ENCODE results near the gene GJA3. TPM values are rescaled to one million over a fixed set of nuclear protein-coding genes. Genes with fewer than 3 reads are reported as not detected.

The GJA3 gene
- total RNA-seq, 1 experiment from 2014 or later, result not detected

DNA sequence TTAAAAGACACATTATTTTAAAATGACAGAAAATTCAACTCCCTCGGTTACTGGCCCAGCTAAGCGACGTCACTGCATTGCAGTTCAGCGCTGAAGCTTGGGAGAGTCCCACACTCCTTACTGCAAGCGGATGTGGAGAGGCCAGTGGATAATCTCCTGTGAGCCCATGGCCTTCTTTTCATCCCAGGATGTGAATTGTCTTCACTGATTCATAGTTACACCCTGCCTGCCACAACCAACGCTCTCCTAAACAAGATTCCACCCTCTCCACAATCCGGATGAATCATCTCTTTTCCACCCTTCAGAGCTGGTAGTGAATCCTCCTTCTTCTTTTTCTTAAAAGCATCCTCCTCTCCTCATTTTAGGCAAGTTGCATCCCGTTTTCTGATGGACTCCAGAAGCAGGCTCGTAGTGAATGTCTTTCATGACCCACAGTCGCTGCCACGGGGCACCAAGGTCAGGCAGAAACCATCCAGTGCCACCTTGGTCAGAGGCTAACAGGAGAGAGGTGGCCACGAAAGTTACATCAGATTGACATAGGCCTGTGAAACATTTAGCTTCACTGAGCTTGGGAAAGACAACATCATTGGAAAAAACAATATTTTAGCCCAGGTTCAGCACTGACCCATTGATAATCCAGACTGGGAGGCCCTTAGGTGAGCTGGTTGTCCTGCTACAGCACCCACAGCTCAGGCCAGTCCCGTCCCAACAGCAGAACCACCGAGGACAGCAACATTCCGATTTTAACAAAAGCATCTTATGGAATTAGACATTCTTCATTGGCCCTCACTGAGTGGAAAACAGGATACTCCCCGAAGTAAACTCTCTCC lies 29.8 kb upstream of the GJA3 start:
- no peaks in the 10 kb centered on the region for H3K9me3 ChIP-seq (replicated peaks)
- no peaks in the 10 kb centered on the region for H3K4me1 ChIP-seq
- H3K27me3 ChIP-seq, result peaks cover 31% of the 10 kb centered on the region
- no peaks in the 10 kb centered on the region for H3K36me3 ChIP-seq
- H3K4me3 ChIP-seq, result no peak overlapping the region
- peak in 1 of 2 experiments; percentile 17 for DNase-seq
- no peak overlapping the region for H3K27ac ChIP-seq

DNA sequence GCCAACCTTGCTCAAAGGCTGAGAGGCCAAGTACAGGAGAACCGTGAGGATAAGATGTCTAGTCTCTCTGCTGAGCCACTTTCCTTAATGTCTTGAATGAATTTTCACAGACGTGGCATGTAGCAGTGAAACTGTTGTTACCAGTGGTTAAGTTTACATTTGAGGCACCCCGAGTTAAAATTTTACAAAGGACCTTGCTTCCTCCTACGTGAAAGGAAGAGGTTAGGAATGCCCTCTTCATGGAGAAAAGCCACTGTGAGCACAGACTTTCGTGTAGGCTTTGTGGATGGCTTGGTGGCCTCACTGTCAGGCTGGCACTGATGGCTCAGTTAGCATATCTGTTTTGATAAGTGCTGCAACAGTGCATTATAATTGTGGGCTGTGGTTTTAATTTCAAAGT lies 29.2 kb upstream of the GJA3 start:
- DNase-seq, result no peak
- no peaks in the 10 kb centered on the region for H3K36me3 ChIP-seq
- H3K4me3 ChIP-seq, result no peak overlapping the region
- no peak overlapping the region for H3K27ac ChIP-seq
- no peaks in the 10 kb centered on the region for H3K9me3 ChIP-seq (replicated peaks)
- no peaks in the 10 kb centered on the region for H3K4me1 ChIP-seq
- peaks cover 30% of the 10 kb centered on the region for H3K27me3 ChIP-seq

DNA sequence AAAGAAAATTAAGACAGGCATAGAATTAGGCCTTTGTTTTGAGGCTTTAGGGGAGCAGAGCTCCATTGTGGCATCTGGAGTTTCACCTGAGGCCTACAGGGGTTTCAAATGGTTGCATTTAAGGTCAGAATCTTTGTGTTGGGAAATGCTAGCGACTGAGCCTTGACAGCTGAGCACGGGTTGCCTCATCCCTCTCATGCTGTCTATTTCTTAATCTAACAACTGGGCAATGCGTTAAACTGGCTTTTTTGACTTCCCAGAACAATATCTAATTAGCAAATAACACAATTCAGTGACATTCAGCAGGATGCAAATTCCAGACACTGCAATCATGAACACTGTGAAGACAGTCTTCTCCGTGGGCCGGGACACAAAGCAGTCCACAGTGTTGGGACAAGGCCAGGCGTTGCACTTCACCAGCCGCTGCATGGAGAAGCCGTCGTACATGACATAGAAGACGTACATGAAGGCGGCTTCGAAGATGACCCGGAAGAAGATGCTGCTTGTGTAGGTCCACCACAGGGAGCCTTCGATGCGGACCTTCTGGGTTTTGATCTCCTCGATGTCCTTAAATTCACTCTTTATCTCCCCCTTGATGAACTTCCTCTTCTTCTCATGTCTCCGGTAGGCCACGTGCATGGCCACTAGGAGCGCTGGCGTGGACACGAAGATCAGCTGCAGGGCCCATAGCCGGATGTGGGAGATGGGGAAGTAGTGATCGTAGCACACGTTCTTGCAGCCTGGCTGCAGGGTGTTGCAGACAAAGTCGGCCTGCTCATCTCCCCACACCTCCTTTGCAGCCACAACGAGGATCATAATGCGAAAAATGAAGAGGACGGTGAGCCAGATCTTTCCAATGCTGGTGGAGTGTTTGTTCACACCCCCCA lies 28.1 kb upstream of the GJA3 start:
- no peaks in the 10 kb centered on the region for H3K36me3 ChIP-seq
- no peaks in the 10 kb centered on the region for H3K9me3 ChIP-seq (replicated peaks)
- H3K27me3 ChIP-seq, result peaks cover 30% of the 10 kb centered on the region
- no peak overlapping the region for H3K4me3 ChIP-seq
- DNase-seq, result no peak
- no peak overlapping the region for H3K27ac ChIP-seq
- H3K4me1 ChIP-seq, result no peaks in the 10 kb centered on the region

DNA sequence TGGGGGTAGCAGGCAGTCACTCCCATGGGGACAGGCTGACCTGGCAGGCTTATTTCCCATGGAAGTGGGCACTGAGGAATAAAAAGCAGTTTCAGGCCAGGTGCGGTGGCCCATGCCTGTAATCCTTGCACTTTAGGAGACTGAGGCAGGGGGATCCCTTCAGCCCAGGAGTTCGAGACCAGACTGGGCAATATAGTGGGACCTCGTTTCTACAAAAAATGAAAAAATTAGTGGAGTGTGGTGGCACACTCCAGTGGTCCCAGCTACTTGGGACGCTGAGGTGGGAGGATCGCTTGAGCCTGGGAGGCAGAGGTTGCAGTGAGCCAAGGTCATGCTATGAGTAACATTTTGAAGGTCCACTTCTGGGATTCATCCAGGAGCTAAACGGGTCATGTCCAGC lies 25.9 kb upstream of the GJA3 start:
- no peaks in the 10 kb centered on the region for H3K36me3 ChIP-seq

DNA sequence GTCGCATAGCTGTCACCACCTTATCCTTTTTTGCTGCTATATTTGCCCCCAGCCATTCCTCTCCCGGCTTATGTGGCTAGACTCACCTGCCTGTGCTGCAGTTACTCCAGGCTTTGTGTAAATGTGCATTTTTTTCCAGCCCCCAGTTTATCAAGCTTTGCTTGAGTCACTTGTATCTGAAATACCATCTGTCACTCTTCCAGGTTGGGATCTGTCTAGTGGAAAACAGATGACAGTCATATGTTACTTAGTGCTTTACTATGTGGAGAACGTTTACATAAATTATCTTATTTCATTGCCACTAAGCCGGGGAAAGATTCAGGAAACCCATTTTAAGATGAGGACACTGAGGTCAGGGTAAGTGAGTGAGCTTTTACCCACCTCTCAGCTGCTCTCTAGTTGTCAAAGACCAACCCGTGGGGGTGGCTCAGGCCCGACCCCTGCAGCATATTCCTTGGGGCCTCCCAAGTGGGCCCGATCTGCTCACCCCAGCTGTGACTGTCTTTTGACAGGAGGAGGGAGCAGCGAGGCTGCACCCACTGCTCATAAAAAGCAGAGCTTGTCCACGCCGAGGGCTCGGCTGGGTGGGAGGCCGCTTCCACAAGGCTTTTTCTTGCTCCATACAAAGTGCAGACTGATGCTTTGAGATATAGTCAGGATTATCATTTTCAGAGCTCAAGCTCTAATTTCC lies 24.7 kb upstream of the GJA3 start:
- DNase-seq, result no peak
- Histone ChIP-seq H3K27ac (no peak overlapping the region), H3K27me3 (peaks cover 30% of the 10 kb centered on the region), H3K36me3 (no peaks in the 10 kb centered on the region), H3K4me1 (no peaks in the 10 kb centered on the region; the same call in 1 of the 2 replicates), H3K4me3 (no peak overlapping the region), H3K9me3 (replicated peaks) (no peaks in the 10 kb centered on the region)

More for the DNA sequence above, 25.9 kb upstream of the GJA3 start:
- Histone ChIP-seq H3K27ac (no peak overlapping the region), H3K9me3 (replicated peaks) (no peaks in the 10 kb centered on the region), H3K4me1 (no peaks in the 10 kb centered on the region; the same call in 1 of the 2 replicates), H3K4me3 (no peak overlapping the region), H3K27me3 (peaks cover 32% of the 10 kb centered on the region)
- DNase-seq, result no peak

DNA sequence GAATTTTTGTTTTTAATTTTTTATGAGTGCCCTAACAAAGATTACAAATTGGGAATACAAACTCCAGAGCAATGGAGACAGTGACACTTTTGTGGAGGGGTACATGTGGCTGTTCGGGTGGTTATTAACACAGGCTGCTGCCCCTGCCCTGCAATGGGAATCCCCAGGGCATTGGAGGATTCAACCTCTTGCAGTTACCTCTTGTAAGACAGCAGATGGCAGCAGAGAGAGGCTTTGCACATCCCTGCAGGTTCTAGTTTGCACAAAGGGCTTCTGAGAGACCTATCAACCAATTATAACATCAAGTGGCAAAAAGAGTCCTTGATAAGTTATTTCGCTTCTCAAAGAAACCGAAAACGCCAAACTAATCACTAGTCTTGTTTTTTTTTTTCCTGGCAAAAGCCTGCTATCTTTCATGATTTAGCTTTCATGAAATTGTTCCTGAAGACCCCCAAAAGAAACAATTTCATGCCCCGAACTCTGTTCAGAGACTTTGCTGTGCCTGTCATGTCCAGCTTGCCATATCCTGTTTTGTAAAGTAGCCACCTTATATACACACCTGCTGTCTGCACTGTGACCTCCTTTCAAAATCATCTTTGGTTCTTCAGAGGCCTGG lies 21.5 kb upstream of the GJA3 start:
- DNase-seq, result peak; percentile 57 to 86

DNA sequence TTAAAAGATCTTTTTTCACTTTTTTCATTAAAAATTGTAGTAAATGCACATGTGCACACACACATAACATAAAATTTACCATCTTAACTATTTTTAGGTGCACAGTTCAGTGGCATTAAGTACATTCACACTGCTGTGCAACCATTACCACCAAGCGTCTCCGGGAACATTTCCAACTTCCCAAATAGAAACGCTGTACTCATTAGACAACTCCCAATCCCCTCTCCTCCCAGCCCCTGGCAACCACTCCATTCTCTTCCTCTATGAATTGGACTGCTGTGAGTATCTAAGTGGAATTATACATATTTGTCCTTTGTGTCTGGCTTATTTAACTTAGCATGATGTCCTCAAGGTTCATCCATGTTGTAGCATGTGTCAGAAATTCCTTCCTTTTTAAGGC lies 20.3 kb upstream of the GJA3 start:
- no peaks in the 10 kb centered on the region; the same call in 1 of the 2 replicates for H3K4me1 ChIP-seq
- no peaks in the 10 kb centered on the region for H3K9me3 ChIP-seq (replicated peaks)
- H3K27ac ChIP-seq, result no peak overlapping the region
- H3K36me3 ChIP-seq, result no peaks in the 10 kb centered on the region
- peaks cover 13% of the 10 kb centered on the region for H3K27me3 ChIP-seq
- no peak for DNase-seq
- H3K4me3 ChIP-seq, result no peak overlapping the region

More for the DNA sequence above, 21.5 kb upstream of the GJA3 start:
- H3K9me3 ChIP-seq (replicated peaks), result no peaks in the 10 kb centered on the region
- peaks cover 23% of the 10 kb centered on the region for H3K27me3 ChIP-seq
- H3K4me1 ChIP-seq, result no peaks in the 10 kb centered on the region; the same call in 1 of the 2 replicates
- H3K36me3 ChIP-seq, result no peaks in the 10 kb centered on the region
- H3K4me3 ChIP-seq, result no peak overlapping the region
- no peak overlapping the region for H3K27ac ChIP-seq

DNA sequence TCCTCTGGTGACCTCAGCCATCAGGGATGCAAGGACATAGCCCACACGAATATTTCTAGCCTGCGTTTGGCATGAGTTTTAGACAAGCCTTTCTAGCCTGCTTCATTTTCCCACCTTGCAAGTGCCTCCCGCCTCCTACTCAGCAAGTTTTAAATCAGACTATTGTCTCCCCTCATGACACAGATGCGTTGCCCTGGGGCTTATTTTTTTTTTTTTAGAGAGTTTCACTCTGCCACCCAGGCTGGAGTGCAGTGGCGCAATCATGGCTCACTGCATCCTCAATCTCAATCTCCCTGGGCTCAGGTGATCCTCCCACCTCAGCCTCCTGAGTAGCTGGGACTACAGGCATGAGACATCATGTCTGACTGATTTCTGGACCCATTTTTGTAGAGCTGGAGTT lies 17.3 kb upstream of the GJA3 start:
- Histone ChIP-seq H3K27me3 (no peaks in the 10 kb centered on the region), H3K27ac (no peak overlapping the region), H3K36me3 (no peaks in the 10 kb centered on the region), H3K4me1 (no peaks in the 10 kb centered on the region; the same call in 1 of the 2 replicates), H3K9me3 (replicated peaks) (no peaks in the 10 kb centered on the region), H3K4me3 (no peak overlapping the region)
- no peak for DNase-seq

DNA sequence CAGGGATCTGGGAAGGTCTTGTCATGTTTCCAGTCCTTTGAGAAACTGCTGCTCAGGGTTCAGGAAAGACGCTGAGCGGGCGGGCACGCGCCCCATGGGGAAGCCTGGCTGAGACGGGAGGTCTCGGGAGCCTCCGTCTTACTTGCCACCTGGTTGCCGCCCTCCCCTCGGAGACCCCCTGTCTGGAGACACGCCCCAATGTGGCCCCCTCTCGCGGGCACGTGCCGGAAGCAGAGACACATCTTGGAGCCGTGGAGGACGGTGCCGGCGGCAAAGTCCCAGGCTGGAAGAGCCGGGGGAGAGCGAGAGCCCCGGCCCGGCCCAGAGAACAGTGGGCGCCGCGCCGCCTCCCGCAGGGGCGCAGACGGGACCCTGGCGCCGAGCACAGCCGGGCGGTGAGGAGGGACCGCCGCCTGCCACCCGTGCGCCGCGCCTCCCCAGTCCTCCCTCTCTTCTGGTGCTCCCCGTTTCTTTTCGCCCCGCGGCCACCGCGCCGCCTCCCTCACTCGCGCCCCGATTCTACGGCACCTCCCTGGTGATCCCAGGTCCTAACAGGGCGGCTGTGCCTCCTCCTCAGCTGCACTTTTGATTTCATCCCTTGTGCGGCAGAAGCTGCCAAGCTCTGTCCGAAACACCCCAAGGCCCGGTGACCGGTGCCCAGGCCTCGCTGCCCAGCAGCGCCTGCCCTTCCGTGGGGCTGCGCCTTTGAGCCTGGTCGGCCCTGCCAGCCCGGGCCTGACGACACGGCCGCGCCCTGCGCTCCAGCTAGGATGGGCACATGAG lies 16.4 kb upstream of the GJA3 start:
- Histone ChIP-seq H3K36me3 (no peaks in the 10 kb centered on the region), H3K27ac (no peak overlapping the region), H3K4me3 (no peak overlapping the region), H3K9me3 (replicated peaks) (no peaks in the 10 kb centered on the region), H3K27me3 (no peaks in the 10 kb centered on the region), H3K4me1 (no peaks in the 10 kb centered on the region; the same call in 1 of the 2 replicates)
- no peak for DNase-seq

DNA sequence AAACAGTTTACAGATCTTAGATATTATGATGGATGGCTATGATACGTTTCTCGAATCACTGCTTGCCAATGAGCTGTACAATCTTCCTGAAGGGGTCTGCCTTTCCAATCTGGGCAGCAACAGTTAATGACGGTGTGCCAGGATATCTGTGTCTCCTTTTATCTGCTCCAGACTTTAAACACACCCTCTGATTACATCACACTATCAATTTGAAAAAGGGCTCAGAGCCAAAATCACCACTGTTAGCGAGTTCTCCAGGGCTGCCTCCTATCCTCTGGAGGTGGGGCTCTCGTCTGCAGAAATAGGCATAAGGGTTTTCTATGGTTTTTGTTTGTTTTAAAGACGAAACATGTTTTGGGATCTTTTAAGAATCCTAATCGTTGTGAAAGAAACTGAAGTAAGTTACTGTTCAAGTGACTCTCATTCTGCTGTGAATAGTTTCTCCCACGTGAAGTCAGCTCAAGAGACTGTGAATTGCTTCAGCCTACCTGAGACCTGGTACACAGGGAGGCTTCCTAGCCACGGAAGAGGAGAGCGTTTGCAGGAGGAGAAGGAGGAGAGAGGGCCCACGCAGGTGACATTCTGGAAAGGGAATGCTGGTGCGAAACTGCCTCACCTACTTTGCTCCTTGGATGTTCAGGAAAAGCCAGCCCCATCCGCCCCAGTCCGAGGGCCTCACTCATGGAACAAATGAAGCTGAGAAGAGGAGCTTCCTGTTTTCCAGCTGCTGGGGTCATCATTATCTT lies 15.2 kb upstream of the GJA3 start:
- H3K27me3 ChIP-seq, result no peaks in the 10 kb centered on the region
- no peaks in the 10 kb centered on the region for H3K9me3 ChIP-seq (replicated peaks)
- H3K4me3 ChIP-seq, result no peak overlapping the region
- DNase-seq, result no peak
- no peaks in the 10 kb centered on the region for H3K36me3 ChIP-seq
- H3K27ac ChIP-seq, result no peak overlapping the region
- H3K4me1 ChIP-seq, result no peaks in the 10 kb centered on the region; the same call in 1 of the 2 replicates

DNA sequence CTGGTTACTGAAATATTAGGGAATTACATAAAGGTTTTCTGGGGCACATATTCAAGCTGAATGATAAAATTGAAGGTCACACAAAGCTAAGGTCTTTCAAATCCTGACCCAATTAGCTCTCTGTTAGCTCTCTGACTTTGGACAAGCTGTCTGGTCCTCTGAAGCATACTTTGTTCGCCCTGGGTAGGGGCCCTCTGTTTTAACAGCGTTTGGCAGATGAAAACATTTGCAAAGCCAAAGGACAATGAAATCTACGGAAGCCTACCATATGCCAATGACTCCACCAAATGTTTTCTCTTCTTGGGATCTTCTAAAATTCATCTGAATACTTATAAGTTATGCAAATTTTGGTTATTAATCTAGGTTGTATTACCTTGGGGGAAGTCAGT lies 14.5 kb upstream of the GJA3 start:
- Histone ChIP-seq H3K4me3 (no peak overlapping the region), H3K9me3 (replicated peaks) (no peaks in the 10 kb centered on the region), H3K4me1 (no peaks in the 10 kb centered on the region; the same call in 1 of the 2 replicates), H3K27ac (no peak overlapping the region), H3K36me3 (no peaks in the 10 kb centered on the region), H3K27me3 (peaks cover 2% of the 10 kb centered on the region)
- no peak for DNase-seq

DNA sequence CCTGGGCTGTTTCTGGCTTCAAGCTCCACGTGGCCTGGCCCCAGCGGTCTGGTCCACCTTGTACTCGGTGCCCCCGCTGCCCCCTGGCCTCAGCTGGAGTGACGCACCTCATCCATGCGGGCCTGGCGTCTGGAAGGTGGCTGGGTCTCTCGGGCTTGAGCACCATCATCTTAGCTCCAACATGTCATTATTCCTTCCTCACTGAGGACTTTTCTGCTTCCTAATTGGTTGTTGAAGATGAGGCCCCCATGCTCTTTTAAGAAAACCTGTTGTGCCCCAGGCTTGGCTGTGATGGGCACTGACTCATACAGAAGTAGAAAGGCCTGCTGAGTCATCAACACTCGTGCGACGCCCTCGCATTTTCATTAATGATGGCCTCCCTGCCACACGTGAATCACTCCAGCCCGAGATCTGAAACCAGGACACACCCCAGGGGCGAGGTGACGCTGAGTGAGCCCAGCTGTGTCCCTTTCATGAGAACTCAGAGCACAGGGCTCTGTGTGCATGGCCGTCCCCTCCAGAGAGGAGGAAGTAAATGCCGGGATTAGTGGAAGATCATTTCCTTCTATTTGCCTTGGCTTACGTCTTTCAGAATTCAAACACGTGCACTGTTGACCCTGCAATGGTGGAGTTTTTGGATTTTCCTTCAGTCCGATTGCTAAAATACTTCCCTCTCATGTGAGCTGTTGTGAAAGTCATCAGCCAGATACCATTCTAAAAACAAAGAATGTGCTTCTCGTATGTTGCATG lies 14.0 kb upstream of the GJA3 start:
- Histone ChIP-seq H3K27me3 (peaks cover 4% of the 10 kb centered on the region), H3K4me1 (no peaks in the 10 kb centered on the region; the same call in 1 of the 2 replicates), H3K27ac (no peak overlapping the region), H3K4me3 (peak overlapping the region; percentile 23), H3K36me3 (no peaks in the 10 kb centered on the region), H3K9me3 (replicated peaks) (no peaks in the 10 kb centered on the region)
- peak; percentile 69 to 73 for DNase-seq
